ENCODE data around the gene CWF19L2.

CWF19L2 gene

DNA sequence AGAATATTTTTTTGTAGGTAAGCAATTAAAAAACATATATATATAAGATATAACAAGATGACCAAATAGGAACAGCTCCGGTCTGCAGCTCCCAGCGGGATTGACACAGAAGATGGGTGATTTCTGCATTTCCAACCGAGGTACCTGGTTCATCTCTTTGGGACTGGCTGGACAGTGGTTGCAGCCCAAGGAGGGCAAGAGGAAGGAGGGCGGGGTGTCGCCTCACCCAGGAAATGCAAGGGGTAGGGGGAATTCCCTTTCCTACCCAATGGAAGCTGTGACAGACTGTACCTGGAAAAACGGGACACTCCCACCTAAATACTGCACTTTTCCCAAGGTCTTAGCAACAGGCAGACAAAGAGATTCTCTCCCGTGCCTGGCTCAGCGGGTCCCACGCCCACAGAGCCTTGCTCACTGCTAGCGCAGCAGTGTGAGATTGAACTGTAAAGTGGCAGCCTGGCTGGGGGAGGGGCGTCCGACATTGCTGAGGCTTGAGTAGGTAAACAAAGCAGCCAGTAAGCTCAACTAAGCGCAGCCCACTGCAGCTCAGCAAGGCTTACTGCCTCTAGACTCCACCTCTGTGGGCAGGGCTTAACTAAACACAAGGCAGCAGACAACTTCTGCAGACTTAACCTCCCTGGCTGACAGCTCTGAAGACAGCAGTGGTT is 163.8 kb downstream of the CWF19L2 start:
- Mint-ChIP-seq H3K36me3 (peaks cover 45% of the 10 kb centered on the region), H3K4me3 (no peak overlapping the region), H3K9me3 (ENCODE audit: low read depth) (peaks cover 13% of the 10 kb centered on the region), H3K27me3 (no peaks in the 10 kb centered on the region), H3K4me1 (ENCODE audit: low read depth) (no peaks in the 10 kb centered on the region), H3K27ac (no peak overlapping the region)

DNA sequence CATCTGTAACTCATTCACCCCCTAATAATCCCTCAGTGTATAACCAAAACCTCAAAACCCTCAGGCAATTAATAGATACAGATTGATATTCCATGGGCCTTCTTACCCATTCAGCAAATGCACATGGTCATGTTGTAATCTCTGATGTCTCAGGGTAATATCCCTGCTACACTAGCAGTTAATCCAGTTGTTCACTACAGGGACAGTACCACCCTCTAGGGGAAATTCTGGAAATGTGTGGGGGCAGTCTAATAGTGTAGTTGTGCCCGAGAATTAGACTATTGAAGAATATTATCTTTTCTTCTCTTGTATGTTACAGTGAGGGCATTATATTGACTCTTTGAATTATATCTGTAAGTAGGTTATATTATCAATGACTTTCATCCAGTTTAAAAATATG is 175.4 kb downstream of the CWF19L2 start:
- Mint-ChIP-seq H3K4me1 (ENCODE audit: low read depth) (no peaks in the 10 kb centered on the region), H3K36me3 (peaks cover 3% of the 10 kb centered on the region), H3K27ac (no peak overlapping the region), H3K4me3 (no peak overlapping the region), H3K27me3 (no peaks in the 10 kb centered on the region), H3K9me3 (ENCODE audit: low read depth) (peaks cover 33% of the 10 kb centered on the region)
